Activated T-helper 1 cell treated with anti-CD3 and anti-CD28 coated beads, Interleukin-12 subunit alpha, Interleukin-12 subunit beta, Interleukin-2, Interleukin-4 antibody, amounts not matched to agents 30 ng/mL and 10 ng/mL and 1 ng/mL, durations not matched to agents 14 hours and 24 hours and 36 hours (primary cell): ENCODE measurements around the gene PRM3. TPM values are rescaled to one million over a fixed set of nuclear protein-coding genes. Genes with fewer than 3 reads are reported as not detected.
A peak's percentile ranks its signal among the peaks of the same experiment; 100 is the strongest.

ENCODE experiments used
- DNase-seq: peaks from one replicate; pipeline ENCODE4 v3.0.0; 2021; ENCODE audit warnings: low spot score
- H3K27ac Mint-ChIP-seq: one replicate; pipeline ENCODE4 v1.8.0; 2021; ENCODE audit warnings: mild to moderate bottlenecking, mixed read lengths
- H3K27me3 Mint-ChIP-seq: one replicate; pipeline ENCODE4 v1.8.0; 2022; ENCODE audit warnings: mild to moderate bottlenecking, moderate library complexity, mixed read lengths; ENCODE audit not compliant: insufficient read depth
- H3K36me3 Mint-ChIP-seq: one replicate; pipeline ENCODE4 v1.8.0; 2021; ENCODE audit warnings: low read depth, mixed read lengths
- H3K4me1 Mint-ChIP-seq: one replicate; pipeline ENCODE4 v1.8.0; 2021; ENCODE audit warnings: low read depth, mixed read lengths
- H3K4me3 Mint-ChIP-seq: one replicate; pipeline ENCODE4 v1.8.0; 2021; ENCODE audit warnings: mild to moderate bottlenecking, moderate library complexity, mixed read lengths
- H3K9me3 Mint-ChIP-seq: one replicate; pipeline ENCODE4 v1.8.0; 2021; ENCODE audit warnings: mixed read lengths
- intact Hi-C: fragments of 100-400 bp; cut with micrococcal nuclease; formaldehyde crosslinking; loops from one replicate; pipeline ENCODE4 v1.15.1; 2024
- total RNA-seq: library from RNA; stranded (reverse); gene quantifications from 2 replicates; pipeline ENCODE4 v1.2.3, GENCODE V29; 2022

The PRM3 gene
- total RNA-seq, 1 donor from 2014 or later: not detected

GRCh38 chr16:11256661-11257130 lies 16.7 kb downstream of the PRM3 start:
- Mint-ChIP-seq H3K36me3 (peaks cover 28% of the 10 kb centered on the region), H3K27ac (peak overlapping the region; percentile 85), H3K4me1 (peaks cover 47% of the 10 kb centered on the region), H3K4me3 (peak overlapping the region; percentile 86), H3K9me3 (no peaks in the 10 kb centered on the region), H3K27me3 (peaks cover 8% of the 10 kb centered on the region)
- intact Hi-C loops: loop anchor here (1.0 to 10.0 kb wide), 8 partner anchors 156 to 658 kb away; partner anchors contain the start of genes CIITA, GSPT1, LITAF and NUBP1
- no peak for DNase-seq

GRCh38 chr16:11255737-11256660 lies 17.4 kb downstream of the PRM3 start, which contains the start of gene SOCS1:
Gene SOCS1 (minus strand): TSS chr16:11256204. CDS start chr16:11255478, 726 bp downstream.
- Mint-ChIP-seq H3K4me1 (peaks cover 51% of the 10 kb centered on the region), H3K27ac (peak within 1 kb of the TSS; percentile 90), H3K4me3 (peak within 1 kb of the TSS; percentile 99), H3K36me3 (peaks cover 30% of the 10 kb centered on the region), H3K9me3 (no peaks in the 10 kb centered on the region), H3K27me3 (peaks cover 8% of the 10 kb centered on the region)
- DNase-seq: peak; percentile 90
- intact Hi-C loops: loop anchor here (1.0 to 10.0 kb wide), 7 partner anchors 156 to 659 kb away; partner anchors contain the start of genes CIITA, GSPT1, LITAF and NUBP1

DNA sequence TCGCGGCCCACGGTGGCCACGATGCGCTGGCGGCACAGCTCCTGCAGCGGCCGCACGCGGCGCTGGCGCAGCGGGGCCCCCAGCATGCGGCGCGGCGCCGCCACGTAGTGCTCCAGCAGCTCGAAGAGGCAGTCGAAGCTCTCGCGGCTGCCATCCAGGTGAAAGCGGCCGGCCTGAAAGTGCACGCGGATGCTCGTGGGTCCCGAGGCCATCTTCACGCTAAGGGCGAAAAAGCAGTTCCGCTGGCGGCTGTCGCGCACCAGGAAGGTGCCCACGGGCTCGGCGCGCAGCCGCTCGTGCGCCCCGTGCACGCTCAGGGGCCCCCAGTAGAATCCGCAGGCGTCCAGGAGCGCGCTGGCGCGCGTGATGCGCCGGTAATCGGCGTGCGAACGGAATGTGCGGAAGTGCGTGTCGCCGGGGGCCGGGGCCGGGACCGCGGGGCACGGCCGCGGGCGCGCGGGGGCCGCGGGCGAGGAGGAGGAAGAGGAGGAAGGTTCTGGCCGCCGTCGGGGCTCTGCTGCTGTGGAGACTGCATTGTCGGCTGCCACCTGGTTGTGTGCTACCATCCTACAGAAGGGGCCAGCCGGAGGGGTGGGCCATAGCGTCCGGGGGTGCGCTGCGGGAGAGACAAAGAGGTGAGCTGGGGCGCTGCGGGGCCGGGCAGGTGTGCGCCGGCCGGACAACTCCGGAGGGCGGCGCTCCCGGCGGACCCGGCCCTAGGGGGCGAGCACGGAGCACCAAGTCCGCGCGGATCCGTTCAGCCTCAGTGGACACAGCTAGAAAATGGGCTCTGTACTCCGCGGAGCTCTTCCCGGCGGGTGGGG lies 18.3 kb downstream of the PRM3 start:
- H3K27me3 Mint-ChIP-seq: peaks cover 6% of the 10 kb centered on the region
- peak overlapping the region; percentile 90 for H3K27ac Mint-ChIP-seq
- H3K4me1 Mint-ChIP-seq: peaks cover 55% of the 10 kb centered on the region
- H3K4me3 Mint-ChIP-seq: peak overlapping the region; percentile 99
- peak; percentile 54 for DNase-seq
- intact Hi-C loops: loop anchor here (1.0 to 10.0 kb wide), 5 partner anchors 267 to 660 kb away; partner anchors contain the start of genes CIITA, GSPT1 and NUBP1
- peaks cover 36% of the 10 kb centered on the region for H3K36me3 Mint-ChIP-seq
- H3K9me3 Mint-ChIP-seq: no peaks in the 10 kb centered on the region

- Mint-ChIP-seq H3K27ac (peak overlapping the region; percentile 90), H3K4me1 (peaks cover 46% of the 10 kb centered on the region), H3K9me3 (no peaks in the 10 kb centered on the region), H3K4me3 (peak overlapping the region; percentile 99), H3K27me3 (no peaks in the 10 kb centered on the region), H3K36me3 (peaks cover 40% of the 10 kb centered on the region)
- peak; percentile 21 for DNase-seq
- intact Hi-C loops: loop anchor here (1.0 to 10.0 kb wide), 8 partner anchors 29 to 661 kb away; partner anchors contain the start of genes CIITA, GSPT1 and NUBP1
Observed at GRCh38 chr16:11253995-11254912, 19.2 kb downstream of the PRM3 start.

DNA sequence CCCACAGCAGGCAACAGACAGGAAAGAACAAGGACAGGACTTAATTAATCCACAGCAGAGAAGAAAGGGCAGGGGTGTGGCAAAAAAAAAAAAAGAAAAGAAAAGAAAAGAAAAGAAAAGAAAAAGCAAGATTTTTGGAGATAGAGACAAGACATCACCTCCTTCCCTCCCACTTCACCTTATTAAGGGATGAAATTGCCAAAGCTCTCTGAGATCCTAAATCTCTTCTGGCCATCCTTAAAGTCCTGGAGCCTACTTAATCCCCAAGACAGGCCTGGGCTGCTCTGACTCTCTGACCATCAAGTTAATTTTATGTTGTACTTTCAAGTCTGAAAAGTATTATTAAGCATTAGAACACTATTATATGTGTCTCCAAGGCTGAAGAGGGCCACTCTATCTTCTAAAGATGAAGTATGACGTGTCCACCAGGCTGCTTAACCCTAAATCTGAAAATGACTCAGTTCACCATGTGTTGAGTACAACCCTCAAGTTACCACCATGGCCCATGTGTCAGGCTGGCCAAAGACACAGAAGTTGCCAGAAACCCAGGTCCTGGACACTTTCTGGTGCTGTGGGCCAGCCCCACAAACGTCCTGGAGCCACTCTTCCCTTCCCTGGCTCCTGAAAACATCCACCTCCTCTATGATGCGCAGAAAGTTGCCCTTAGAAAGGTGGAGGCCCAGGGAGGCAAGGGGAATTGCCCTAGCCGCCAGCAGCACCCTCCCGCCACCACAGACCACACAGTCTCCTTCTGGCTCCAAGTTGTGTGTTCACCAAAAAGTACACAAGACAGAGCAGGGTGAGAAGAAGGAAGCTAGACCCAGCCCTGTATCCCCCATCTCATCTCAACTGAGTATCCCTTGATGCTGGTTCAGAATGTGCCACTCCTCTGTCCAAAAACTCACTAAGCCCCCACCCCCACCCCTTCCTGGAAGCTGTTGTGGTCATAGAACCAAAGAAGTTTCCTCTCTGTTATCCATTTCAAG lies 20.1 kb downstream of the PRM3 start:
- intact Hi-C loops: loop anchor here (1.0 to 10.0 kb wide), 8 partner anchors 28 to 661 kb away; partner anchors contain the start of genes CIITA, GSPT1 and NUBP1
- Mint-ChIP-seq H3K4me1 (peaks cover 42% of the 10 kb centered on the region), H3K36me3 (peaks cover 47% of the 10 kb centered on the region), H3K4me3 (peak overlapping the region; percentile 99), H3K27ac (peak overlapping the region; percentile 90), H3K27me3 (no peaks in the 10 kb centered on the region), H3K9me3 (no peaks in the 10 kb centered on the region)
- peak; percentile 55 for DNase-seq

GRCh38 chr16:11252482-11252931 lies 20.9 kb downstream of the PRM3 start:
- H3K9me3 Mint-ChIP-seq: no peaks in the 10 kb centered on the region
- H3K4me1 Mint-ChIP-seq: peaks cover 35% of the 10 kb centered on the region
- DNase-seq: no peak
- H3K4me3 Mint-ChIP-seq: peak overlapping the region; percentile 99
- intact Hi-C loops: loop anchor here (1.0 to 10.0 kb wide), 7 partner anchors 19 to 662 kb away; partner anchors contain the start of genes CIITA, GSPT1 and NUBP1
- peaks cover 53% of the 10 kb centered on the region for H3K36me3 Mint-ChIP-seq
- peak overlapping the region; percentile 90 for H3K27ac Mint-ChIP-seq
- no peaks in the 10 kb centered on the region for H3K27me3 Mint-ChIP-seq

GRCh38 chr16:11251525-11252481 lies 21.6 kb downstream of the PRM3 start:
- Mint-ChIP-seq H3K4me3 (peak overlapping the region; percentile 99), H3K27ac (peak overlapping the region; percentile 90), H3K4me1 (peaks cover 32% of the 10 kb centered on the region), H3K27me3 (no peaks in the 10 kb centered on the region), H3K36me3 (peaks cover 53% of the 10 kb centered on the region), H3K9me3 (no peaks in the 10 kb centered on the region)
- peak; percentile 76 for DNase-seq
- intact Hi-C loops: loop anchor here (1.0 to 10.0 kb wide), 7 partner anchors 19 to 663 kb away; partner anchors contain the start of genes CIITA, GSPT1 and NUBP1

DNA sequence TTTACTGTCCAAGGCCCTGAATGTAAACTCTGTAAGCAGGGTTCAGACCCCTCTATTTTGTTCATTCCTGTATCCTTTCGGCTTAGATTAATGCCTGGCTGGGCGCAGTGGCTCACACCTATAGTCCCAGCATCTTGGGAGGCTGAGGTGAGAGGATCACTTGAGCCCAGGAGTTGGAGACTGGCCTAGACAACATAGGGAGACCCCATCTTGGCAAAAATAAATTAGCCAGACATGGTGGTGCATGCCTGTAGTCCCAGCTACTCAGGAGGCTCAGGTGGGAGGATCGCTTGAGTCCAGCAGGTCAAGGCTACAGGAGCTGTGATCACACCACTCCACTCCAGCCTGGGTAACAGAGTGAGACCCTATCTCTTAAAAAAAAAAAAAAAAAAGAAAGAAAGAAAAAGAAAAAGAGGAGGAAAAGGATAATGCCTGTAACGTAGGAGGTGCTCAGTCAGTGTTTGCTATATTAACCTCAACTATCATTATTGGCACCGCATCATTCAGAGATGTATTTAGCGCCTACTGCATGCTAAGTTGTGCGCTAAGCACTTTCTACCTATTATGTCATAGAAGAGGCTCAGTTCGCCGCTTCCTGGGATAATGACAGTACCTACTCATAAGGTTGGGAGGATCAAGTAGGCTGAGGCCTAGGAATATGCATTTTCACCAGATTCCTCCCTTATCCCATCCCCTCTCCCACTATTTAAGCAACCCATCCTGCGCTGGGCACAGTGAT lies 22.5 kb downstream of the PRM3 start:
- H3K4me1 Mint-ChIP-seq: peaks cover 37% of the 10 kb centered on the region
- no peaks in the 10 kb centered on the region for H3K27me3 Mint-ChIP-seq
- H3K4me3 Mint-ChIP-seq: peak overlapping the region; percentile 99
- H3K9me3 Mint-ChIP-seq: no peaks in the 10 kb centered on the region
- DNase-seq: no peak
- intact Hi-C loops: loop anchor here (10.0 kb wide), 4 partner anchors 376 to 664 kb away; partner anchors contain the start of genes CIITA, GSPT1 and NUBP1
- peak overlapping the region; percentile 90 for H3K27ac Mint-ChIP-seq
- peaks cover 53% of the 10 kb centered on the region for H3K36me3 Mint-ChIP-seq

- DNase-seq: no peak
- Mint-ChIP-seq H3K9me3 (no peaks in the 10 kb centered on the region), H3K4me3 (peak overlapping the region; percentile 13), H3K27ac (peak overlapping the region; percentile 9), H3K4me1 (peaks cover 44% of the 10 kb centered on the region), H3K27me3 (no peaks in the 10 kb centered on the region), H3K36me3 (peaks cover 53% of the 10 kb centered on the region)
- intact Hi-C loops: loop anchor here (10.0 kb wide), 4 partner anchors 375 to 665 kb away; partner anchors contain the start of genes CIITA, GSPT1 and NUBP1
Observed at GRCh38 chr16:11250091-11250785, 23.2 kb downstream of the PRM3 start.
